K562 (cell line): ENCODE data around the gene ARHGEF10L. TPM values are rescaled to one million over a fixed set of nuclear protein-coding genes. Genes with fewer than 3 reads are reported as not detected.

Experiments
- ATAC-seq: fragments of 200-7000 bp; cut with Tn5 transposase; 3 replicates; pipeline ENCODE4 v1.9.1; 2020; ENCODE audit warnings: moderate library complexity
- BruUV-seq: library from RNA; stranded (reverse); fragments of 400-500 nt; replicated peaks from 2 replicates; lab custom pipeline; 2021; lab: Mats Ljungman, UMichigan
- CTCF ChIA-PET: fragments of 300-600 bp; formaldehyde crosslinking; extraction: SDS; loops from one replicate; lab custom pipeline; 2021; ENCODE audit warnings: low intra/inter-chr PET ratio; lab: Yijun Ruan, JAX
- POLR2A ChIA-PET: fragments of 300-600, 350-650 bp; sonication (Branson Sonifier 250); formaldehyde crosslinking; extraction: SDS; loops from one replicate; lab custom pipeline; 2021; ENCODE audit warnings: antibody characterized with exemption, inconsistent platforms; lab: Yijun Ruan, JAX
- DNase-seq, 4 experiments: peaks; one replicate each; pipeline versions ENCODE4 v3.0.0 to v3.0.0-alpha.2; 2011 to 2018; ENCODE audit warnings: low spot score in 3 of 4, mixed read lengths in 3 of 4; ENCODE audit errors: extremely low read depth in 1 of 4
- FAIRE-seq: peaks from 2 replicates; lab custom pipeline; 2011; peaks lifted over from hg19 to GRCh38; lab: Jason Lieb, UNC
- H2AFZ ChIP-seq: 2 replicates; pipeline ENCODE4 v1.6.0; 2011; ENCODE audit warnings: low read depth, low read length, control low read depth, inconsistent platforms
- H3K27ac ChIP-seq: fragments of 200-600 bp; 3 replicates; pipeline ENCODE4 v1.8.0; 2011; ENCODE audit warnings: low read depth, mild to moderate bottlenecking, control low read depth, inconsistent platforms, low read length, moderate library complexity, mixed read lengths; ENCODE audit errors: extremely low read depth
- H3K27me3 ChIP-seq, 2 experiments: fragments of 300-600 bp in 1 of 2; 2 replicates in 1 of 2; 3 replicates in 1 of 2; pipeline versions ENCODE4 v1.6.0 to v1.8.0; 2011; ENCODE audit warnings: inconsistent platforms in 2 of 2, low read length in 2 of 2, mild to moderate bottlenecking in 1 of 2, mixed read lengths in 1 of 2, moderate library complexity in 1 of 2; ENCODE audit not compliant: control insufficient read depth in 2 of 2, insufficient read depth in 2 of 2
- H3K36me3 ChIP-seq: fragments of 300-600 bp; 3 replicates; pipeline ENCODE4 v1.8.0; 2011; ENCODE audit warnings: mild to moderate bottlenecking, low read length, inconsistent platforms; ENCODE audit not compliant: control insufficient read depth, insufficient read depth
- H3K4me1 ChIP-seq, 2 experiments: fragments of 200-600 bp in 1 of 2; replicated peaks in 1 of 2; 2 replicates in 1 of 2; 3 replicates in 1 of 2; pipeline versions ENCODE4 v1.5.1 to v1.8.0; 2011; ENCODE audit warnings: inconsistent platforms in 2 of 2, low read length in 2 of 2, mild to moderate bottlenecking in 1 of 2, mixed read lengths in 1 of 2, moderate library complexity in 1 of 2; ENCODE audit not compliant: control insufficient read depth in 2 of 2, insufficient read depth in 2 of 2
- H3K4me2 ChIP-seq: 2 replicates; pipeline ENCODE4 v1.6.1; 2011; ENCODE audit warnings: low read length, control low read depth, inconsistent platforms, mixed read lengths; ENCODE audit not compliant: insufficient read depth
- H3K4me3 ChIP-seq: fragments of 200-600 bp; sonication (generic), shearing (Covaris generic); 2 replicates; pipeline ENCODE4 v1.5.1; 2016; ENCODE audit warnings: control low read depth, inconsistent platforms
- H3K79me2 ChIP-seq: fragments of 200-600 bp; 3 replicates; pipeline ENCODE4 v1.8.0; 2011; ENCODE audit warnings: low read length, inconsistent platforms; ENCODE audit not compliant: control insufficient read depth, insufficient read depth
- H3K9ac ChIP-seq, 2 experiments: 2 replicates each; pipeline versions ENCODE4 v1.6.0 to v1.6.1; 2011; ENCODE audit warnings: low read depth in 2 of 2, low read length in 2 of 2, control low read depth in 1 of 2, inconsistent platforms in 1 of 2, mild to moderate bottlenecking in 1 of 2, mixed read lengths in 1 of 2; ENCODE audit not compliant: insufficient read depth in 1 of 2
- H3K9me1 ChIP-seq: one replicate; pipeline ENCODE4 v1.6.0; 2011; ENCODE audit warnings: inconsistent platforms, mild to moderate bottlenecking, low read length, moderate library complexity; ENCODE audit not compliant: control insufficient read depth, insufficient read depth
- H3K9me3 ChIP-seq: replicated peaks from 2 replicates; pipeline ENCODE4 v1.5.1; 2011; ENCODE audit warnings: low read depth, low read length, inconsistent platforms; ENCODE audit not compliant: control insufficient read depth, insufficient read depth
- H4K20me1 ChIP-seq: replicated peaks from 2 replicates; pipeline ENCODE4 v1.6.1; 2011; ENCODE audit warnings: low read length, inconsistent platforms, mixed read lengths; ENCODE audit not compliant: control insufficient read depth, insufficient read depth
- ATF7 ChIP-seq: fragments of 450-650 bp; IDR thresholded peaks from 2 replicates; pipeline ENCODE4 v1.7.1; 2014; ENCODE audit warnings: mild to moderate bottlenecking, moderate library complexity
- CHD2 ChIP-seq: IDR thresholded peaks from 2 replicates; pipeline ENCODE4 v1.6.1; 2011; ENCODE audit warnings: low read depth, low read length
- ETV5 ChIP-seq: sonication (generic); formaldehyde crosslinking; IDR thresholded peaks from 2 replicates; pipeline ENCODE4 v1.4.0; 2020; ENCODE audit warnings: low read depth, mild to moderate bottlenecking, missing genetic modification reagents
- FOXM1 ChIP-seq, 2 experiments: fragments of 450-650 bp in 1 of 2; sonication (generic) in 1 of 2; formaldehyde crosslinking in 1 of 2; IDR thresholded peaks; 2 replicates each; pipeline versions ENCODE4 v1.6.1 to v1.9.0; 2017 to 2022; ENCODE audit warnings: low read depth in 2 of 2, mild to moderate bottlenecking in 2 of 2, missing genetic modification reagents in 1 of 2, moderate library complexity in 1 of 2
- IRF2 ChIP-seq: sonication (generic); formaldehyde crosslinking; IDR thresholded peaks from 2 replicates; pipeline ENCODE4 v1.8.1; 2022; ENCODE audit warnings: mild to moderate bottlenecking, missing genetic modification reagents
- KDM4B ChIP-seq, 2 experiments: fragments of 450-650 bp in 1 of 2; sonication (generic) in 1 of 2; IDR thresholded peaks; 2 replicates each; pipeline ENCODE4 v1.6.1; 2016 to 2017; ENCODE audit warnings: borderline replicate concordance in 2 of 2, antibody characterized with exemption in 1 of 2, low read depth in 1 of 2, mild to moderate bottlenecking in 1 of 2
- NFATC3 ChIP-seq: fragments of 450-650 bp; IDR thresholded peaks from 2 replicates; pipeline ENCODE4 v1.6.1; 2017; ENCODE audit warnings: mild to moderate bottlenecking
- NR3C1 ChIP-seq: sonication (generic); formaldehyde crosslinking; IDR thresholded peaks from 2 replicates; pipeline ENCODE4 v1.8.1; 2022; ENCODE audit warnings: missing genetic modification reagents
- RFX7 ChIP-seq: fragments of 250-450 bp; sonication (Bioruptor Pico); IDR thresholded peaks from 2 replicates; pipeline ENCODE4 v1.5.1; 2021; ENCODE audit warnings: mild to moderate bottlenecking
- TCF7L2 ChIP-seq: fragments of 150-350 bp; IDR thresholded peaks from 2 replicates; pipeline ENCODE4 v1.6.1; 2016; ENCODE audit warnings: low read depth, mild to moderate bottlenecking, low read length, moderate library complexity
- ZNF561 ChIP-seq: fragments of 450-650 bp; formaldehyde crosslinking; conservative IDR thresholded peaks from 2 replicates; pipeline ENCODE4 v1.4.0; 2020; ENCODE audit warnings: mild to moderate bottlenecking, moderate library complexity
- ZNF696 ChIP-seq: fragments of 250-450 bp; sonication (Bioruptor Pico); conservative IDR thresholded peaks from 2 replicates; pipeline ENCODE4 v1.4.0; 2020; ENCODE audit warnings: mild to moderate bottlenecking, moderate library complexity
- WGBS: fragments of 100-300 bp; shearing (Covaris generic); methylation state at CpG from one replicate; pipeline ENCODE4 v1.1.6; 2016; ENCODE audit warnings: low coverage, mixed read lengths; ENCODE audit not compliant: insufficient coverage; ENCODE audit errors: missing lambda C conversion rate; 5-methylcytosine and 5-hydroxymethylcytosine counted together
- in situ Hi-C: fragments of 300-500 bp; cut with MboI; formaldehyde crosslinking; loops from 4 replicates; pipeline ENCODE4 v1.15.0; 2018; ENCODE audit warnings: inconsistent platforms, mixed read lengths
- intact Hi-C: fragments of 100-400 bp; cut with micrococcal nuclease; formaldehyde crosslinking; loops from 2 replicates; pipeline ENCODE4 v1.14.2; 2022
- polyA plus RNA-seq, 8 experiments: library from polyadenylated mRNA; depleted of rRNA in 4 of 8; stranded (reverse) in 5 of 8; unstranded in 3 of 8; fragments of >200 nt; fragmentation: Nextera tagmentation in 2 of 8; fragmentation: Illumina TruSeq in 1 of 8; extraction: Ambion mirVana in 2 of 8; extraction: Trizol in 1 of 8; gene quantifications; 2 replicates each; pipeline versions ENCODE4 v1.2.1 to v1.2.3, GENCODE V29; 2011 to 2014; ENCODE audit warnings: inconsistent platforms in 1 of 8, missing spikeins in 1 of 8
- total RNA-seq, 7 experiments: library from RNA; depleted of rRNA in 6 of 7; stranded (reverse); fragments of >200 nt in 6 of 7; fragmentation: Illumina TruSeq in 2 of 7; extraction: Trizol in 2 of 7; gene quantifications; 2 replicates each; pipeline versions ENCODE4 v1.2.1 to v1.2.3, GENCODE V29; 2011 to 2021; ENCODE audit warnings: low replicate concordance in 1 of 7
- TF ChIP-seq, protein P1 (sequence below): sonication (generic); formaldehyde crosslinking; IDR thresholded peaks from 2 replicates; pipeline ENCODE4 v1.8.1; 2022; ENCODE audit warnings: missing genetic modification reagents
- TF ChIP-seq, protein P2 (sequence below), 3 experiments: fragments of 200-800 bp in 1 of 3; fragments of 250-450 bp in 1 of 3; fragments of 450-650 bp in 1 of 3; sonication (Bioruptor Pico) in 1 of 3; sonication (Bioruptor generic) in 1 of 3; formaldehyde crosslinking in 1 of 3; IDR thresholded peaks; 2 replicates each; pipeline versions ENCODE4 v1.6.1 to v1.8.0; 2016 to 2022; ENCODE audit warnings: mild to moderate bottlenecking in 2 of 3, missing genetic modification characterization in 2 of 3, missing compliant biosample characterization in 1 of 3, moderate library complexity in 1 of 3

Gene ARHGEF10L
- total and polyA plus RNA-seq, 9 of the 15 experiments (the other 6 are each of a cell fraction or from before 2014, with no cell fraction given): 0.09 to 0.13 TPM; not detected in 7

DNA sequence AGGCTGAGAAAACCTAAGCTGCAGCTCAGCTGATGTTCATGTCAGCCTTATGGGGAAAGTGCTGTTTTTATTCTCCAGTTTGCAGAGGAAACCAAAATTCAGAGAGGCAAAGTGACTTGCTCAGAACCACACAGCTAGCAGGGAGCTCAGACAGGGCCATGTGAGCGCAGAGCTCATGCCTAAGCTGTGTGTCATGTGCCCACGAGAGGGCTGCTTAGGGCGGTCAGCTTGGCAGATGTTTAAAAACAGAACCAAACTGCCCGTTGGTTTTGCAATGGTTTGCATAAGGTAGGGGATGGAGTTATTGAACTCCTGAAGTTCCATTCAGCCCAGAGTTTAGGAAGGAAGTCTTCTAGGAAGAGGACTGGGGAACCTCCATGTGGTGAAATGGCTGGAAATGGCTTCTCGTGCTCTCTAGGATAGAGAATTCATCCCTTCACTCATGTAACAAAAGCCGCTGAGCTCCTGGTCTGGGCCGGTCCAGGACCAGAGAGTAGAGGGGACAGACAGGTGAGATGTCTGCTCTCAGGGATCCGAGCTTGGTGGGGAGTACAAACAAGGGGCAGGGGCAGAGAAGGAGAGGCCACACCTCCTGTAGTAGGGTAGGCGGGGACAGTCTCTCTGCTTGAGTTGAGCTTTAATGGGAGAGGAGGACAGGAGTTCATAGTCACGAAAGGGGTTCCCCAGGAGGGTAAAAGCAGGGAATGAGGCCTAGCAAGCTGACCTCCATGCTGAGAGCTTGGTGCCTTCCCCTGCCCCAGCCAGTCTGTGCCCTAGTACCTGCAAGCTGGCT lies 46.9 kb downstream of the ARHGEF10L start:
- no peaks in the 10 kb centered on the region for H3K9me3 ChIP-seq
- H3K9ac ChIP-seq: no peak overlapping the region
- peaks cover 17 to 72% of the 10 kb centered on the region in 2 experiments for H3K27me3 ChIP-seq
- BruUV-seq: no TSS peak
- H3K79me2 ChIP-seq: no peaks in the 10 kb centered on the region
- CTCF ChIA-PET: no interaction called here
- DNase-seq (no peak), FAIRE-seq (no peak), ATAC-seq (no peak)
- no peaks in the 10 kb centered on the region for H3K9me1 ChIP-seq
- intact Hi-C loops: no loop called here
- no peaks in the 10 kb centered on the region for H3K4me1 ChIP-seq
- no peaks in the 10 kb centered on the region for H3K36me3 ChIP-seq
- H3K4me2 ChIP-seq: no peak overlapping the region
- 2% methylated on average over 10 of the region's 10 CpGs for WGBS
- POLR2A ChIA-PET: interaction anchor here (0.8 kb wide), 1 partner anchor 13 kb away, joined by 3 read pairs; no protein-coding TSS in a partner anchor
- in situ Hi-C loops: no loop called here
- H3K27ac ChIP-seq: no peak overlapping the region
- H3K4me3 ChIP-seq: no peak overlapping the region
- peaks cover 16% of the 10 kb centered on the region; the same call in 1 of the 2 replicates for H4K20me1 ChIP-seq
- TF ChIP-seq FOXM1 (IDR thresholded peaks at IDR 0.05; ENCODE audit: low read depth): no peak
- no peak for TF ChIP-seq FOXM1 (CRISPR knock-in tag; IDR thresholded peaks at IDR 0.05; ENCODE audit: low read depth)
- no peak for TF ChIP-seq IRF2 (CRISPR knock-in tag)
- TF ChIP-seq ETV5: no peak
- TF ChIP-seq KDM4B (IDR thresholded peaks at IDR 0.05; ENCODE audit: borderline replicate concordance in 2 of 2, low read depth in 1 of 2): no peak
- TF ChIP-seq ZNF561 (CRISPR knock-in tag): no peak
- TF ChIP-seq NR3C1: no peak
- TF ChIP-seq, protein P1, sequence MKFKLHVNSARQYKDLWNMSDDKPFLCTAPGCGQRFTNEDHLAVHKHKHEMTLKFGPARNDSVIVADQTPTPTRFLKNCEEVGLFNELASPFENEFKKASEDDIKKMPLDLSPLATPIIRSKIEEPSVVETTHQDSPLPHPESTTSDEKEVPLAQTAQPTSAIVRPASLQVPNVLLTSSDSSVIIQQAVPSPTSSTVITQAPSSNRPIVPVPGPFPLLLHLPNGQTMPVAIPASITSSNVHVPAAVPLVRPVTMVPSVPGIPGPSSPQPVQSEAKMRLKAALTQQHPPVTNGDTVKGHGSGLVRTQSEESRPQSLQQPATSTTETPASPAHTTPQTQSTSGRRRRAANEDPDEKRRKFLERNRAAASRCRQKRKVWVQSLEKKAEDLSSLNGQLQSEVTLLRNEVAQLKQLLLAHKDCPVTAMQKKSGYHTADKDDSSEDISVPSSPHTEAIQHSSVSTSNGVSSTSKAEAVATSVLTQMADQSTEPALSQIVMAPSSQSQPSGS: no peak
- TF ChIP-seq CHD2: no peak
- TF ChIP-seq RFX7 (CRISPR knock-in tag): no peak
- TF ChIP-seq NFATC3: no peak
- TF ChIP-seq, protein P2, sequence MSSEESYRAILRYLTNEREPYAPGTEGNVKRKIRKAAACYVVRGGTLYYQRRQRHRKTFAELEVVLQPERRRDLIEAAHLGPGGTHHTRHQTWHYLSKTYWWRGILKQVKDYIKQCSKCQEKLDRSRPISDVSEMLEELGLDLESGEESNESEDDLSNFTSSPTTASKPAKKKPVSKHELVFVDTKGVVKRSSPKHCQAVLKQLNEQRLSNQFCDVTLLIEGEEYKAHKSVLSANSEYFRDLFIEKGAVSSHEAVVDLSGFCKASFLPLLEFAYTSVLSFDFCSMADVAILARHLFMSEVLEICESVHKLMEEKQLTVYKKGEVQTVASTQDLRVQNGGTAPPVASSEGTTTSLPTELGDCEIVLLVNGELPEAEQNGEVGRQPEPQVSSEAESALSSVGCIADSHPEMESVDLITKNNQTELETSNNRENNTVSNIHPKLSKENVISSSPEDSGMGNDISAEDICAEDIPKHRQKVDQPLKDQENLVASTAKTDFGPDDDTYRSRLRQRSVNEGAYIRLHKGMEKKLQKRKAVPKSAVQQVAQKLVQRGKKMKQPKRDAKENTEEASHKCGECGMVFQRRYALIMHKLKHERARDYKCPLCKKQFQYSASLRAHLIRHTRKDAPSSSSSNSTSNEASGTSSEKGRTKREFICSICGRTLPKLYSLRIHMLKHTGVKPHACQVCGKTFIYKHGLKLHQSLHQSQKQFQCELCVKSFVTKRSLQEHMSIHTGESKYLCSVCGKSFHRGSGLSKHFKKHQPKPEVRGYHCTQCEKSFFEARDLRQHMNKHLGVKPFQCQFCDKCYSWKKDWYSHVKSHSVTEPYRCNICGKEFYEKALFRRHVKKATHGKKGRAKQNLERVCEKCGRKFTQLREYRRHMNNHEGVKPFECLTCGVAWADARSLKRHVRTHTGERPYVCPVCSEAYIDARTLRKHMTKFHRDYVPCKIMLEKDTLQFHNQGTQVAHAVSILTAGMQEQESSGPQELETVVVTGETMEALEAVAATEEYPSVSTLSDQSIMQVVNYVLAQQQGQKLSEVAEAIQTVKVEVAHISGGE (CRISPR knock-in tag; IDR thresholded peaks at IDR 0.05): no peak
- no peak for TF ChIP-seq TCF7L2
- no peak for TF ChIP-seq ZNF696 (CRISPR knock-in tag)
- no peak for TF ChIP-seq ATF7
- TF ChIP-seq, all 486 proteins: peak for 0
- no peak overlapping the region for H2AFZ ChIP-seq
